ENCODE data around the gene CCDC9. TPM values are rescaled to one million over a fixed set of nuclear protein-coding genes. Genes with fewer than 3 reads are reported as not detected.

Gene CCDC9
- total RNA-seq, 1 experiment from 2014 or later: 8.3 TPM

DNA sequence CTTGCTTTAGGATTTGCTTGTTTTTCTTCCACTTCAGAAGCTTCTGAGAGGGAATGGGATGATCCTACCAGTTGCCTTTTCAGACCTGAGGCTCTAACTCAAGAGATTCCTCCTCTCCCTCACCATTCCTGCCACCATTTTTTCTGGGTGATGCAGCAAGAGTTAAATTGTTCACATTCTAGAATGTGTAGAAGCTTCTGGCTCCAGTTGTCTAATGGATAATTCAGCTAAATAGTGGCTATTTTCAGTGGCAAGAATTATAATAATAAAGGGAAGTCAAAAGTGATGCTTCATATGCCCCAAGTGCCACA lies 46.2 kb upstream of the CCDC9 start:
- H3K9me3 ChIP-seq (ENCODE audit: low read length): no peaks in the 10 kb centered on the region
- no peak overlapping the region for H2AFZ ChIP-seq (ENCODE audit: low read length)
- H3K36me3 ChIP-seq (ENCODE audit: low read depth, low read length): peaks cover 7% of the 10 kb centered on the region
- no TSS peak for BruUV-seq (replicated peaks)
- H3K4me2 ChIP-seq (ENCODE audit: low read length): no peak overlapping the region
- no peaks in the 10 kb centered on the region for H4K20me1 ChIP-seq (ENCODE audit: low read length)
- no peak for DNase-seq
- H3K27me3 ChIP-seq (ENCODE audit: low read length): no peaks in the 10 kb centered on the region
- no peak overlapping the region for H3K4me3 ChIP-seq (ENCODE audit: low read length)
- TF ChIP-seq EZH2 (IDR thresholded peaks at IDR 0.05; ENCODE audit: low read length, unreplicated experiment): no peak
- TF ChIP-seq EZH2phosphoT487 (IDR thresholded peaks at IDR 0.05; ENCODE audit: borderline replicate concordance, low read length): no peak
- TF ChIP-seq, protein P1, sequence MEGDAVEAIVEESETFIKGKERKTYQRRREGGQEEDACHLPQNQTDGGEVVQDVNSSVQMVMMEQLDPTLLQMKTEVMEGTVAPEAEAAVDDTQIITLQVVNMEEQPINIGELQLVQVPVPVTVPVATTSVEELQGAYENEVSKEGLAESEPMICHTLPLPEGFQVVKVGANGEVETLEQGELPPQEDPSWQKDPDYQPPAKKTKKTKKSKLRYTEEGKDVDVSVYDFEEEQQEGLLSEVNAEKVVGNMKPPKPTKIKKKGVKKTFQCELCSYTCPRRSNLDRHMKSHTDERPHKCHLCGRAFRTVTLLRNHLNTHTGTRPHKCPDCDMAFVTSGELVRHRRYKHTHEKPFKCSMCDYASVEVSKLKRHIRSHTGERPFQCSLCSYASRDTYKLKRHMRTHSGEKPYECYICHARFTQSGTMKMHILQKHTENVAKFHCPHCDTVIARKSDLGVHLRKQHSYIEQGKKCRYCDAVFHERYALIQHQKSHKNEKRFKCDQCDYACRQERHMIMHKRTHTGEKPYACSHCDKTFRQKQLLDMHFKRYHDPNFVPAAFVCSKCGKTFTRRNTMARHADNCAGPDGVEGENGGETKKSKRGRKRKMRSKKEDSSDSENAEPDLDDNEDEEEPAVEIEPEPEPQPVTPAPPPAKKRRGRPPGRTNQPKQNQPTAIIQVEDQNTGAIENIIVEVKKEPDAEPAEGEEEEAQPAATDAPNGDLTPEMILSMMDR (conservative IDR thresholded peaks at IDR 0.05; ENCODE audit: low read depth, low read length): no peak
- H3K9me2 ChIP-seq (replicated peaks; ENCODE audit: low read length): no peaks in the 10 kb centered on the region
- intact Hi-C loops (cut with micrococcal nuclease): loop anchor here (1.0 kb wide), 1 partner anchor 34 kb away; no protein-coding TSS in a partner anchor
- H3K79me2 ChIP-seq (ENCODE audit: low read length): no peaks in the 10 kb centered on the region
- ChIA-PET CTCF (interaction anchor here (1.0 to 2.3 kb wide), 3 partner anchors 34 to 69 kb away, joined by 4 to 80 read pairs (median 5); no protein-coding TSS in a partner anchor), POLR2A (ENCODE audit: unreplicated experiment) (interaction anchor here (0.6 to 1.0 kb wide), 2 partner anchors 13 to 34 kb away, joined by 6 to 8 read pairs; no protein-coding TSS in a partner anchor)
- H3F3A ChIP-seq (ENCODE audit: low read length, unreplicated experiment): no peaks in the 10 kb centered on the region
- H3K27ac ChIP-seq (ENCODE audit: low read length): no peak overlapping the region
- no peaks in the 10 kb centered on the region for H3K4me1 ChIP-seq (ENCODE audit: insufficient read depth, low read length)
- no peak for ATAC-seq
- no peak overlapping the region for H3K9ac ChIP-seq (ENCODE audit: low read length)

GRCh38 chr19:47210689-47211316 lies 45.5 kb upstream of the CCDC9 start:
- ChIA-PET CTCF (interaction anchor here (1.0 to 2.3 kb wide), 3 partner anchors 33 to 69 kb away, joined by 4 to 80 read pairs (median 5); no protein-coding TSS in a partner anchor), POLR2A (ENCODE audit: unreplicated experiment) (interaction anchor here (0.6 to 1.0 kb wide), 3 partner anchors 12 to 318 kb away, joined by 6 to 21 read pairs (median 8); no protein-coding TSS in a partner anchor)
- Histone ChIP-seq H3K79me2 (ENCODE audit: low read length) (no peaks in the 10 kb centered on the region), H3K9me2 (replicated peaks; ENCODE audit: low read length) (no peaks in the 10 kb centered on the region), H2AFZ (ENCODE audit: low read length) (peak overlapping the region; percentile 35; the same call in 1 of the 2 replicates), H3K27ac (ENCODE audit: low read length) (no peak overlapping the region), H3K9me3 (ENCODE audit: low read length) (no peaks in the 10 kb centered on the region), H3K36me3 (ENCODE audit: low read depth, low read length) (peaks cover 5% of the 10 kb centered on the region), H3K4me3 (ENCODE audit: low read length) (no peak overlapping the region), H4K20me1 (ENCODE audit: low read length) (no peaks in the 10 kb centered on the region), H3K4me1 (ENCODE audit: insufficient read depth, low read length) (no peaks in the 10 kb centered on the region), H3F3A (ENCODE audit: low read length, unreplicated experiment) (no peaks in the 10 kb centered on the region), H3K4me2 (ENCODE audit: low read length) (no peak overlapping the region), H3K27me3 (ENCODE audit: low read length) (no peaks in the 10 kb centered on the region), H3K9ac (ENCODE audit: low read length) (no peak overlapping the region)
- BruUV-seq (replicated peaks): TSS peak; percentile 20
- intact Hi-C loops (cut with micrococcal nuclease): loop anchor here (1.0 kb wide), 1 partner anchor 33 kb away; no protein-coding TSS in a partner anchor
- ATAC-seq: peak; percentile 35
- peak; percentile 81 for DNase-seq
- no peak for TF ChIP-seq EZH2 (IDR thresholded peaks at IDR 0.05; ENCODE audit: low read length, unreplicated experiment)
- TF ChIP-seq, protein P1 (conservative IDR thresholded peaks at IDR 0.05; ENCODE audit: low read depth, low read length): peak; percentile 74

DNA sequence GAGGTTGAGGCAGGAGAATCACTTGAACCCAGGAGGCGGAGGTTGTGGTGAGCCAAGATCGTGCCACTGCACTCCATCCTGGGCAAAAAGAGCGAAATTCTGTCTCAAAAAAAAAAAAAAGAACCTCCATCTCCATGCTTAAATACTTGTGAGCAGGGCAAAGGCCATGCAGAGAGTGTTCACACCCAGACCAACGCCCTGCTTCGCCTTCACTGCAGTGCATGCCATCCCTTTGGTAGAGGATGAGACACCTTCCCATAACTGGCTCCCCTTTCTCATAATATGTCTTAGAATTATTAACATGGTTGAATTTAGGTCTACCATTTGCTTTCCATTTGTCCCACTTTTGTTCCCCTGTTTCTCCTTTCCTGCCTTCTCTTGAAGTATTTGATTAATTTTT lies 40.7 kb upstream of the CCDC9 start:
- ChIA-PET CTCF (no interaction called here), POLR2A (ENCODE audit: unreplicated experiment) (no interaction called here)
- ATAC-seq: no peak
- Histone ChIP-seq H3F3A (ENCODE audit: low read length, unreplicated experiment) (no peaks in the 10 kb centered on the region), H3K27ac (ENCODE audit: low read length) (no peak overlapping the region), H3K79me2 (ENCODE audit: low read length) (no peaks in the 10 kb centered on the region), H3K4me2 (ENCODE audit: low read length) (no peak overlapping the region), H2AFZ (ENCODE audit: low read length) (no peak overlapping the region), H4K20me1 (ENCODE audit: low read length) (no peaks in the 10 kb centered on the region), H3K9ac (ENCODE audit: low read length) (no peak overlapping the region), H3K4me1 (ENCODE audit: insufficient read depth, low read length) (no peaks in the 10 kb centered on the region), H3K4me3 (ENCODE audit: low read length) (no peak overlapping the region), H3K36me3 (ENCODE audit: low read depth, low read length) (peaks cover 3% of the 10 kb centered on the region), H3K9me2 (replicated peaks; ENCODE audit: low read length) (no peaks in the 10 kb centered on the region), H3K27me3 (ENCODE audit: low read length) (no peaks in the 10 kb centered on the region), H3K9me3 (ENCODE audit: low read length) (no peaks in the 10 kb centered on the region)
- BruUV-seq (replicated peaks): no TSS peak
- intact Hi-C loops (cut with micrococcal nuclease): no loop called here
- DNase-seq: no peak
- TF ChIP-seq EZH2phosphoT487 (IDR thresholded peaks at IDR 0.05; ENCODE audit: borderline replicate concordance, low read length) (no peak), EZH2 (IDR thresholded peaks at IDR 0.05; ENCODE audit: low read length, unreplicated experiment) (no peak)
- TF ChIP-seq, protein P1 (conservative IDR thresholded peaks at IDR 0.05; ENCODE audit: low read depth, low read length): no peak
